GM18907 (cell line): ENCODE measurements around the gene SERPINB5.
A peak's percentile ranks its signal among the peaks of the same experiment; 100 is the strongest.
"Not testable (repeated sequence)": the region's sequence is repeated elsewhere in the genome, so short reads cannot be mapped to it uniquely, and the experiment has no call there.

Experiments
- ATAC-seq: cut with Tn5 transposase; IDR thresholded peaks from one replicate; pipeline ENCODE4 v1.9.1; 2021; ENCODE audit warnings: mild to moderate bottlenecking, moderate library complexity; ENCODE audit not compliant: unreplicated experiment

SERPINB5 gene

DNA sequence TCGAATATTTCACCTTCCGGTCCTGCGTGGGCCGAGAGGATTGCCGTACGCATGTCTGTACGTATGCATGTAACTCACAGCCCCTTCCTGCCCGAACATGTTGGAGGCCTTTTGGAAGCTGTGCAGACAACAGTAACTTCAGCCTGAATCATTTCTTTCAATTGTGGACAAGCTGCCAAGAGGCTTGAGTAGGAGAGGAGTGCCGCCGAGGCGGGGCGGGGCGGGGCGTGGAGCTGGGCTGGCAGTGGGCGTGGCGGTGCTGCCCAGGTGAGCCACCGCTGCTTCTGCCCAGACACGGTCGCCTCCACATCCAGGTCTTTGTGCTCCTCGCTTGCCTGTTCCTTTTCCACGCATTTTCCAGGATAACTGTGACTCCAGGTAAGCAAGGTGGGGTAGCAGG lies at the start of gene SERPINB5:
SERPINB5 (plus strand) TSS at position 291 of the 400 bp plus-strand sequence. CDS start 7,471 bp downstream, outside the sequence.
- no peak for ATAC-seq

DNA sequence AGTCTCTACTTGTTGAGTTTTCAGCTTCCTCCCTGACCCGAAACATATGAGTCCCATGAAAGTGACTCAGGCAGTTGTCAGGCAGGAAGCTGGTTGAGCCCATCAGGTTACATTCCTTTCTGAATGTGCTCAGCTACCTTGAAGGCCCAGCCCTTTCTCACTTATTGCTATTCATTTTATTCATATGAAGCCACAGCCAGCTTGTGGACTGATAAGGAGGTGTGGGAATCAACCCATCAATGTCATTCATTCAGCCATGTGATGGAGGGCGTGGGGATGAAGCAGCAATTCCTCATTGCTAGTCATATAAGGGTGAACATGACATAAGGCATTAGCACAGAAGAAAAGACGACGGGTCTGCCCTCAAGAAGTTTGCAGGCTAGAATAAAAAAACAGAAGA lies 49.2 kb upstream of the SERPINB5 start:
- no peak for ATAC-seq

GRCh38 chr18:63430526-63430925 lies 46.2 kb upstream of the SERPINB5 start:
- no peak for ATAC-seq

DNA sequence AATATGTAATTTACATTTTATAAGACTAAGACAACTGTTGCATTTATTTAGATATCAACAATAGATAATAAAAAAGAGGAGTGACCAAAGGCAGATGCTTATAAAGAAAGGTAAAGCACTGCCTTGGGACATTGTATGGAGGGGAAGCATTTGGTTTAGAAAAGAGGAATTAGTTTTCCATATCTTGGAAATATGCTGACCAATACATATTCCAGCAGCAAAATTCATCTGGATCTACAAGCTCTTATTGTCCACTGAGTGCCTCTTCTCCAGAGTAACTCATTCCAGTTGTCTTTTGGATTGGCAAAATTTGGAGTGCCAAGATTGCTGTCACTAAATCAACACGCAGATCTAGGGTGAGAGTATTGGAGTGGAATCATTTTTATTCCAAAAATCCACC lies 45.6 kb upstream of the SERPINB5 start:
- ATAC-seq: no peak

GRCh38 chr18:63433334-63433866 lies 43.4 kb upstream of the SERPINB5 start:
- no peak for ATAC-seq

- no peak for ATAC-seq
These were observed 38.6 kb upstream of the SERPINB5 start for GRCh38 chr18:63438181-63438580.

DNA sequence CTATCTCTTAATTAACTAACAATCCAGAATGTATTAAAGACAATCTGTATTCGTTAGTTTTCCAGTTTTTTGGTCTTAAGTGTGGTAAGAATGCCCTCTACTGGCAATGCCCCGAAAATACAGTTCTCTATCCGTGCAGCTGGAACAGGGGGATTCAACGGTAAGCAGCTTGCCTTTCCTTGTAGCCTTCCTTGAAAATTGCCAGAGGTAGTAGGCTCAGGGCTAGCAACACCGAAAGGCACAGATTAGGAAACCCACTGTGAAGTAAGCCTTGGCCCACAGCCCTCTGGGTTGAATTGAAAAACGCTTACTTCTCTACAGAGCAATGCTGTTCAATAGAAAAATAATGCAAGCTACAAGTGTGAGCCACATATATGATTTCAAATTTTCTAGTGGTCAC lies 37.4 kb upstream of the SERPINB5 start:
- peak; percentile 49 for ATAC-seq

GRCh38 chr18:63440219-63440618 lies 36.5 kb upstream of the SERPINB5 start:
- ATAC-seq: no peak

DNA sequence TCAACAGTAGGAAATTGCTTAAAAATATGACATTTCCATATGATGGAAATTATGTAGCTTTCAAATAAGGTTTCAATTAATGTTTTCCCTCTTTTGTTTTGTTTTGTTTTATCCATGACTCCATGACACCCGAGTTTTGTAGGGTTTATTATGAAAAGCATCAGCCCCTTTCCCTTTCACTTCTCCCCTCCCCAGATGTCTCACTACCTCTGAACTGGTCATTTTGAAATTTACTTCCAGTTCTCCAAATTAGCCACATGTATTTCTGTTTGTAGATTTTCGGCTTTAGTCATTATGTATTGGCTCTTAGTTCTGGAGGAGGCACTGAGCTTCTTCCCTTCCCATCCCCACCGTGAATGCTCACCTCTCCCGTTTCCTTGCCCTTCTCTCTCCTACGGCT lies 35.9 kb upstream of the SERPINB5 start:
- ATAC-seq: no peak

DNA sequence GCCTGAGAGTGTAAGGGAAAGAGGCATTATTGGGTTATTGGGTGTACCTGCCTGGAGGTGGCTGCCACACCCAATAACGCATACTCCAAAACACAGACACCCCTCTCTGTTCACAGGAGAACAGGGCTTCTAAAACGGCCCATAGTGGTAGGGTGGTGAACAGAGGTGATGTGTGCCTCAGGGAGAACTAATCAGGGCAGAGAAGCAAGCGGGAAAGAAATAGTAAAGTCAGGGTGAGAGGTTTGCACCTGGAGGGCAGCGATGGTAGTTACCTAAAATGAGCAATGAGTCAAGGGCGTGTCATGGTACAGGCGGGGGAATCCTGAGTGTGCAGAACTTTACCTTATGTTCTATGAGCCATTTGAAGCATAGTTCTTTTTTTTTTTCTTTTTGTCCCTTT lies 32.9 kb upstream of the SERPINB5 start:
- ATAC-seq: no peak

- ATAC-seq: no peak
These were observed 32.2 kb upstream of the SERPINB5 start for GRCh38 chr18:63444580-63444979.

DNA sequence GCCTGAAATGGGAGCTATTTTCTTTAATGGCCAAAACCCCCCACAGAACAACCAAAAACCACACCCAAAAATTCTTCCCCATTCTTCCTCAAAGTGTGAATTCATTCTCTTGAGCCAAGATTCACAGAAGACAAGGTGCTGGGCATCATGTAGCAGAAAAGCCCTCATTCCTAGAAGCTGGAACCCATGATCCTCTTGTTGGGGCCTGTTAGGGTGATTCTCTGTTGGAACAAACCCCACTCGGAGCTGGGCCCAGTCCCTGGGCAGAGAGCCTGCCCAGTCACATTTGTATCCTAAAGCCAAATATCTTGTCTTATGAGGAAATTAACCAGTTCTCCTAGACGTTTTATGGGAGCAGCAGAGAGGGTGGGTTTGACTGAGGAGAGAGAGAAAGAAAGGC lies 31.7 kb upstream of the SERPINB5 start:
- no peak for ATAC-seq

GRCh38 chr18:63446266-63446665 lies 30.5 kb upstream of the SERPINB5 start:
- ATAC-seq: no peak

DNA sequence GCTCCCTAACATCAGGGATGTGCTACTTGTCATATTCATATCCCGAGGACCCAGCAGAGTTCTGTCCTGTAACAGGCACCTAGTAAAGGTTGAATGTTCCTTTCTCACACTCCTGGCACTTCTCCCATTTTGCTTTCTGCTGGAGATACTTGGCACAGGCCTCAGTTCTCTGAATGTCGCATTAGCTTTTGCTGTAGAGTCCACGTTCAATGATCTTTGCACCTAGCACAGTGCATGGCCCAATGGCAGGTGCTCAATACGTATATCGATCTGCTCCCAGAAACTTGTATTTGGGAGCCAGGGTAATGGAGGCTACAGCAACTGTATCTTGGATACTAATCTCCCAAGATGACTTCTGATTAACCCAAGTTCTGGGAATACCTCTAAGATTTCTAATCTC lies 29.7 kb upstream of the SERPINB5 start:
- ATAC-seq: no peak

GRCh38 chr18:63449426-63449825 lies 27.3 kb upstream of the SERPINB5 start:
- ATAC-seq: no peak

DNA sequence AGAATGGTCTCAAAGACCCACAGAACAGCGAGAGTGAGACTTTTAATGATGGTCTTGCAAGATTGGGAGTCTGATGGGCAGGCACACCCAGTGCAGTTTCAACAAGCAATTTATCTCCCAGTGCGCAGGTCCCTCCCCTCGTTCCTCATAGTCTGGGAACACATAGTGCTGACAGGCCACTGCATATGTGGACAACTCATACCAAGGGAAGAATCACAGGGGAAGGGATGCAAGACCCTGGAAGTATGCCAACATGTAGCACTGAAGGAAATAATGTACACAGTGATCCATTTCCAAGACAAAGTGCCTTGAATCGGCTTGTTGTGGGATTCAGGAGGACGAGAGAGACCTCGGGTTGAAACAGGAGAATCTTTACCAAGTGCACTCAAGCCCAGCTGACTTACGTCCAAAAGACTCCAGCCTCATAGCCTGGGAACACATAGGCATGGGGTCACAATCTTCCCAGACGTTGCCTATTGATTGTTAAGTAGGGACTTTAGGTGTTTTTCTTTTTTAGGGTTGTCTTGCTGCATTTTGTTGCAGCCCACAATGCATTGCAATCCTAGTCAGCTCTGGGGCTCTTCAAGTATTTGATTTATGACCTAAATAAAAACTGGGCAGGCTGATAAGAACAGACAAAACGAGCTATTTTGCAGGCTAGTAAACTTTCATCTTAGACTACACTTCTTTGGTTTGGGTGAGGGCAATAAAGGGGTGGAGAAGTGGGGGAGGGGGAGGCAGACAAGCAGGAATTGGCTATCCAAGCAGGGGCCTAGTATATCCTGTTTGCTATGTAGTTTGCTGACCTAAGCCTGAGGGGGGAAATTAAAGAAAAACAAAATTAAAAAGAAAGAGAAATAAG lies 24.7 kb upstream of the SERPINB5 start:
- no peak for ATAC-seq

DNA sequence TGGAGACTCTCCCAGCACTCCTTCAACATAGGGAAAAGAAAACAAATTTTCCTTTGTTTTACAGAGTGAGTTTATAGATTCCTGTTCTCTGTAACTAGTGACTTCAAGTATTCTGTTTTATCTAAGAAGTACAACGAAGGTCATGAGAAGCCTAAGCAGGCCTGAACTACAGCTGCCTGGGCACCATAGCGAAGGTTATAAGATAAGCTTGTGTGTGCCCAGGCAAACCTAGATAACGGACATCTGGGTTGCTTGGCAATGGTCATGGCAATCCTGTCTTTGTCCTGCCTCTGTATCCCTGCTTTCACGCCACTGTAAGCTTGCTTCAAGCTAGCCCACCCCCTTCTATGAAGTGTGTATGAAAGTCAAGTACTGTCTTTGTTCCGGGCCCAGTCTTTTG lies 24.0 kb upstream of the SERPINB5 start:
- ATAC-seq: not testable (repeated sequence)

- ATAC-seq: no peak
These were observed 22.3 kb upstream of the SERPINB5 start for GRCh38 chr18:63454497-63454896.

GRCh38 chr18:63457977-63458376 lies 18.8 kb upstream of the SERPINB5 start:
- ATAC-seq: no peak

GRCh38 chr18:63460414-63460813 lies 16.3 kb upstream of the SERPINB5 start:
- no peak for ATAC-seq

DNA sequence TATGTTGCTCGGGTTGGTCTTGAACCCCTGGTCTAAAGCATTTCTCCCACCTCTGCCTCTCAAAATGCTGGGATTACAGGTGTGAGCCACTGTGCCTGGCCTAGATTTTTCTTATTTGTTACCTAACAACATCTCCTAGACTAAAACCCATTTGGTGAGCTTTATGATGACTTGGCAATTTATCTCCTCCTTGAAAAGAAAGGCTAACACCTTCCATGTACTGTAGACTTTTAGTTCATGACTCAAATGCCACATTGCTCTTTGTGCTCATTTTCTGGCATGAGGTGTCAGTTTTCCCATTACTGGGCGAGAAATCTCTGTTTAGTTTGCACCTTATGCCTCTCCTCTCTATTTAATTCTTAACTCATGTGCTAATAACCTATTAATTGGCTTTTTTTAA lies 12.3 kb upstream of the SERPINB5 start:
- no peak for ATAC-seq

DNA sequence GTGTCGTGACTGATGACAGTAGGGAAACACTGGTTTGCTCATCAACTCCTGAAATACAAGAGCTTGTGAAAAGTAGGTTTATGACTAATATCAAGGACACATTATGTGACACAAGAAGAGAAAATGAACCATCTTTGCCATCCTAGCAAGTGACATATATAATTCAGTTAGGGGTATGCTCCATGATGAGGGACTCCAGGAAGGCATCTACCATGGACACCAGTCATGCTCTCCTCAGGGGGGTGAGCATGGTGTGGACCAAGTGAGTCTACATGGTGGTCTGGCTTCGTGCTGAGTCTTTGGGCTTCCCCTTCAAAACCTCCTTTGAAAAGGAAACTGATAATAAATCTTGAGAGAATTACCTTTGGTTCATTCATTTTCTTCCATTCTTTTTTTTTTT lies 11.7 kb upstream of the SERPINB5 start:
- ATAC-seq: no peak

- ATAC-seq: no peak
These were observed 9.1 kb upstream of the SERPINB5 start for GRCh38 chr18:63467699-63468098.
